GM18951 (cell line): ENCODE results near the gene CIAO1.
"Not testable (repeated sequence)": the region's sequence is repeated elsewhere in the genome, so short reads cannot be mapped to it uniquely, and the experiment has no call there.

Source experiments
- POLR2A ChIP-seq: IDR thresholded peaks from 4 replicates; pipeline ENCODE4 v1.6.1; 2011; ENCODE audit warnings: mild to moderate bottlenecking; ENCODE audit not compliant: insufficient read length, insufficient read depth; ENCODE audit errors: extremely low read depth
- in situ Hi-C: fragments of 300-500 bp; cut with MboI; formaldehyde crosslinking; loops from one replicate; pipeline ENCODE4 v1.12.0; 2022; ENCODE audit warnings: low sequenced_read_pairs, mixed read lengths, inconsistent platforms; ENCODE audit not compliant: unreplicated experiment

Gene CIAO1

DNA sequence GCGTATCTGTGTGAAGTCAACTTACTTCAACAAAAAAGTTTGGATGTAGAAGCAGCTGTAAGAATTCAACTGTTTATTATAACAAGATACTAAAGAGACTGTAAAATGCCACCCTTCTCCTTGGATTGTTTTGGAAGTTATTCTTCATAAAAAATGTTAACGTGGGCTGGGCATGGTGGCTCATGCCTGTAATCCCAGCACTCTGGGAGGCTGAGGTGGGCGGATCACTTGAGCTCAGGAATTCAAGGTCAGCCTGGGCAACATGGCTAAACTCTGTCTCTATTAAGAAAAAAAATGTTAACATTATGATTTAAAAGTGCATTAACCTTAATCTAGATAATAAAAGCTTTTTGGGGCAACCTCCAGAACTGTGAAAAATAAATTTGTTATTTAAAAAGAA lies 7.7 kb downstream of the CIAO1 start:
- in situ Hi-C loops: loop anchor here (25.0 kb wide), 1 partner anchor 261 kb away; no protein-coding TSS in a partner anchor
- TF ChIP-seq POLR2A: no peak

- TF ChIP-seq POLR2A: no peak
- in situ Hi-C loops: loop anchor here (25.0 kb wide), 1 partner anchor 262 kb away; no protein-coding TSS in a partner anchor
Observed at GRCh38 chr2:96274355-96275056, 8.5 kb downstream of the CIAO1 start.

DNA sequence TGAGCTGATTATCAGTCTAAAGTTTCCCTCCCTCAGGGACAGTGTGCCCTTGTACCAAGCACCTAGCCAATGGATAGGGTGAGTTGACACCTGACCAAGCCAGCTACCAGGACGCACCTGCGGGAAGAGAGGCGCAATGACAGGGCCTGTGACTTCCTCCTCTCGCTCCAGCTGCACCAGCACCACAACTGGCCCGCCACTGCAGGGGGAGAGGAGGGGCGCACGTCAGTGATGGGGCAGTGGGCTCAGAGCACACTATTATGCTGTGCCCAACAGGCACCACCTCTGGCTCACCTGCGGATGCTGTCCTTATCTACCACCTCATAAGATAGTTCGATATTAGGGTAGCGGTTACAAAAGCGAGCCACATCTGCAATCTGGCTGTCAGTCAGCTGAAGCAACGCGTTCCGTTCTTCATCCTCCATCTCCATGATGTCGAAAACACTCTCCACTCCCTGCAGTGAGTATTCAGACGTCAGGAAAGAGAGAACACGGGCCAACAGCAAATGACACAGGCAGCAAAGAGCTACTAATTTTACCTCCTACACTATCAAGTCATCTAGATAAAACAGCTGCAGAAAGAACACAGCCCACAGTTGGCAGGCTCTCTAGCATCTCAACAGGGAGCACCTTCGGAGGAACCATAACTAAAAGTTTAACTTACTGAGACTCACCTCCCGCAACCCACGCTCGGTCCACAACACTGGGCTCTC lies 10.9 kb downstream of the CIAO1 start:
- in situ Hi-C loops: no loop called here
- TF ChIP-seq POLR2A: no peak

GRCh38 chr2:96287273-96287856 lies 21.3 kb downstream of the CIAO1 start:
- TF ChIP-seq POLR2A: no peak
- in situ Hi-C loops: no loop called here

- in situ Hi-C loops: no loop called here
- TF ChIP-seq POLR2A: no peak
Observed at GRCh38 chr2:96291751-96292150, 25.7 kb downstream of the CIAO1 start.

DNA sequence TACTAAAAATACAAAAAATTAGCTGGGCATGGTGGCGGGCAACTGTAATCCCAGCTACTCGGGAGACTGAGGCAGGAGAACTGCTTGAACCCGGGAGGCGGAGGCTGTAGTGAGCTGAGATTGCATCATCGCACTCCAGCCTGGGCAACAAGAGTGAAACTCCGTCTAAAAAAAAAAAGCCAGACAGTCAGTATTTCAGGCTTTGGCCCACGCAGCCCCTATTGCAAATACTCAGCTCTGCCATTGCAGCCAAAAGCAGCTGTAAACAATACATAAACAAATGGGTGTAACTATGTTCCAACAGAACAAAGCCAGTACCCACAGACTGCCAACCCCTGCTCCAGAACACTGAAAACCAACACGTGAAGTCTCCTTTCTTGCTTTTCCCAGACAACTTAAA lies 28.2 kb downstream of the CIAO1 start:
- in situ Hi-C loops: not testable (repeated sequence)

DNA sequence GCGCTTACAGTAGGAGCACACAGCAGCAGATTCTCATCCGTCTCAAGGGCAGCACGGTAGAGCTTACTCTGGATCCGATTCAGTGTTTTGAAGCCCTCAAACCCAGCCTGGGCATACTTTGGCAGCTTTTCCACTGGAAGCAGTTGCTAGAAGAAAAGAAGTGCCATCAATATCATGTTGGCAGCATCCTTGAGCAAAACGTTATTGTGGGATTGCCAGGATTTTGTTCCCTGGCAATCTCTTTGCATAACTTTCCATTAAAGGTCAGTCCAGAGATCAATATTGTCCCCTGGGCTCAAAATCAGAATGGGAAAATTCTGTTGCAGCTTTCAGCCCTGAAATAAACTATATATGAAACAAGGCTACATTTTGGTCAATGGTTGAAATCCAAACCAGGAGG lies 30.9 kb downstream of the CIAO1 start:
- TF ChIP-seq POLR2A: no peak
- in situ Hi-C loops: no loop called here

- in situ Hi-C loops: no loop called here
- no peak for TF ChIP-seq POLR2A
Observed at GRCh38 chr2:96301865-96302264, 35.8 kb downstream of the CIAO1 start.

DNA sequence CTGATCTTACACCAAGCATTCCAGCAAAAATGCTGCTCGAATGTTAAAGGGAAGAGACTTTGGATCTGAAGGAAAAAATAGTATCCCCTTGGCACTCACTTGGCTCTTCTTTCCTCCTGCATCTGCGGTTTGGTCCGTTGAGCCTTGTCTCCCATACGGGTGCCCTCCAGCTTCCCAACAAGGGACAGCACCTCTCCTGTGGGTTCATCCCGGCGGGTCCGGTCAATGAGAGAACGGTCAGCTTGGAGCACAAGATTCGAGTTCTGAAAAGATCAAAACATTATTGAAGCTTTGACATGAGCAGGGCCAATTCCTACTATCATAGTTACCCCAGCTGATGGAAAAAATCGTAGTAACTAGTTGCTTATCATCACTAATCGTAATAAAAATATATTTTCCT lies 38.6 kb downstream of the CIAO1 start:
- no peak for TF ChIP-seq POLR2A
- in situ Hi-C loops: no loop called here

- peak; percentile 92 for TF ChIP-seq POLR2A
Observed at GRCh38 chr2:96305091-96305978, 39.3 kb downstream of the CIAO1 start, which contains the start of gene SNRNP200. SNRNP200 (minus strand) TSS chr2:96305546; CDS start chr2:96305437, 109 bp downstream.

GRCh38 chr2:96305979-96306308 lies 39.9 kb downstream of the CIAO1 start:
- in situ Hi-C loops: no loop called here
- no peak for TF ChIP-seq POLR2A

More at GRCh38 chr2:96305091-96305978, 39.3 kb downstream of the CIAO1 start, which contains the start of gene SNRNP200:
- in situ Hi-C loops: no loop called here

DNA sequence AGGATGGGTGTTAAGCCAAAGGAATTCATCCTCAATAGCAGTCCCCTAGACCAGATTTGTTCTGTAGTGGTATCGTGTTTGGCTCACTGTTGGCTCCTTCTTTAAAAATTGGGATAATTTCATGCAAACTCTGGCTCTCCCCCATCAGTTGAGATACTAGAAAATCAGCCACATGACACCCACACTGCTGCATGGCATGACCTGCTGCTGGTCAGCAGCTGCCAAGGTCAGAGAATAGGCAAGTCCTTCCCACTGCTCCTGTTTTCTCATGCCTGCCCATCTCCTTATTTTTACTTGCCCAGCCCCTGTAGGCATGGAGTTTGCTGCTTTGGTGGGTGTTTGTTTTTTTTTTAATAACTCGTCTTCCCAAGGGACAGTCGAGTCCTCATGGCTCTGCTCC lies 40.3 kb downstream of the CIAO1 start:
- TF ChIP-seq POLR2A: no peak
- in situ Hi-C loops: no loop called here

DNA sequence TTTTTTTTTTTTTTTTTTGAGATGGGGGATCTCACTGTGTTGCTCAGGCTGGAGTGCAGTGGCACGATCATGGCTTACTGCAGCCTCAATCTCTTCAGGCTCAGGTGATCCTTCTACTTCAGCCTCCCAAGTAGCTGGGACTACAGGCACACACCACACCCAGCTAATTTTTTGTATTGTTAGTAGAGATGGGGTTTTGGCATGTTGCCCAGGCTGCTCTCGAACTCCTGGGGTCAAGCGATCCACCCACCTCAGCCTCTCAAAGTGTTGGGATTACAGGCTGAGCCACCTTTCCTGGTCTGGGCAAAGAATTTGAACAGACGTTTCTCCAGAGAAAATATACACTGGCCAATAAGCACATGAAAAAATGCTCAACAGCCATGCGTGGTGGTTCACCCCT lies 42.2 kb downstream of the CIAO1 start:
- in situ Hi-C loops: no loop called here
- TF ChIP-seq POLR2A: no peak
